Breast epithelium (tissue), 3 donors: Measurements from ENCODE around the gene KDSR.

Experiments used
- POLR2A ChIP-seq: fragments of 450-650 bp; IDR thresholded peaks from one replicate; pipeline ENCODE4 v1.6.1; 2016; ENCODE audit warnings: antibody characterized with exemption, mild to moderate bottlenecking, moderate library complexity
- POLR2AphosphoS5 ChIP-seq, 3 donors: sonication (generic); formaldehyde crosslinking; IDR thresholded peaks; one replicate each; pipeline ENCODE4 v1.6.1; 2017; ENCODE audit warnings: antibody characterized with exemption in 3 of 3
- TF ChIP-seq, protein P1 (sequence below), 3 donors: fragments of 450-650 bp; IDR thresholded peaks; one replicate each; pipeline ENCODE4 v1.5.1; 2016 to 2017; ENCODE audit warnings: antibody characterized with exemption in 3 of 3, mild to moderate bottlenecking in 3 of 3, moderate library complexity in 3 of 3

DNA sequence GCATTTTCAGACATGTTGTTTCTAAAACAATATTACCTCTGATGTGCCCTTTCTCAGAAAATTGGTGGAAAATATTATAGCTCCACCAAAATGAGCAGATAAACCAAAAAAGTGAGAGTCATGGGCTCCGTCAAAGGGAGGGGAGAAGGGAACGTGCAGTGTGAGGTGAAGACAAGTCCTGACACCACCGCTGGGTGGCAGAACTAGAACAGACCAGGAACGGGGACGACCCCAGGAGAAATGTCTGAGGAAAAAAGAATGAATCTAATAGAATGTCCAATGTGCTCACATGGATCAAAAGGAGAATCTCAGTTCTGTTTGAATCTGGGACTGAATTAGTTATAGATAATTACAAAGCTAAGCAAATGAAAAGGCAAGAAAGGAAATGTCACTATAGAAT lies 24.8 kb downstream of the KDSR start:
- TF ChIP-seq, protein P1, sequence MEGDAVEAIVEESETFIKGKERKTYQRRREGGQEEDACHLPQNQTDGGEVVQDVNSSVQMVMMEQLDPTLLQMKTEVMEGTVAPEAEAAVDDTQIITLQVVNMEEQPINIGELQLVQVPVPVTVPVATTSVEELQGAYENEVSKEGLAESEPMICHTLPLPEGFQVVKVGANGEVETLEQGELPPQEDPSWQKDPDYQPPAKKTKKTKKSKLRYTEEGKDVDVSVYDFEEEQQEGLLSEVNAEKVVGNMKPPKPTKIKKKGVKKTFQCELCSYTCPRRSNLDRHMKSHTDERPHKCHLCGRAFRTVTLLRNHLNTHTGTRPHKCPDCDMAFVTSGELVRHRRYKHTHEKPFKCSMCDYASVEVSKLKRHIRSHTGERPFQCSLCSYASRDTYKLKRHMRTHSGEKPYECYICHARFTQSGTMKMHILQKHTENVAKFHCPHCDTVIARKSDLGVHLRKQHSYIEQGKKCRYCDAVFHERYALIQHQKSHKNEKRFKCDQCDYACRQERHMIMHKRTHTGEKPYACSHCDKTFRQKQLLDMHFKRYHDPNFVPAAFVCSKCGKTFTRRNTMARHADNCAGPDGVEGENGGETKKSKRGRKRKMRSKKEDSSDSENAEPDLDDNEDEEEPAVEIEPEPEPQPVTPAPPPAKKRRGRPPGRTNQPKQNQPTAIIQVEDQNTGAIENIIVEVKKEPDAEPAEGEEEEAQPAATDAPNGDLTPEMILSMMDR (IDR thresholded peaks at IDR 0.05) = peak in 2 of 3 donors; percentile 14 to 22
- TF ChIP-seq POLR2A (no peak), POLR2AphosphoS5 (IDR thresholded peaks at IDR 0.05) (no peak)
